Epithelial cell of prostate (primary cell): ENCODE data around the gene AUH.
A peak's percentile ranks its signal among the peaks of the same experiment; 100 is the strongest.
"Not testable (repeated sequence)": the region's sequence is repeated elsewhere in the genome, so short reads cannot be mapped to it uniquely, and the experiment has no call there.

ENCODE experiments used
- DNase-seq: peaks from one replicate; pipeline ENCODE4 v3.0.0-alpha.2; 2011; ENCODE audit warnings: low read depth, low spot score
- H3K27ac ChIP-seq: fragments of 450-650 bp; 2 replicates; pipeline ENCODE4 v1.5.1; 2017; ENCODE audit warnings: mild to moderate bottlenecking

AUH gene

GRCh38 chr9:91382298-91382697 lies 20.6 kb upstream of the AUH start:
- no peak for DNase-seq
- no peak overlapping the region for H3K27ac ChIP-seq

- no peak overlapping the region for H3K27ac ChIP-seq
- DNase-seq = no peak
Observed at GRCh38 chr9:91379426-91379825, 17.7 kb upstream of the AUH start.

DNA sequence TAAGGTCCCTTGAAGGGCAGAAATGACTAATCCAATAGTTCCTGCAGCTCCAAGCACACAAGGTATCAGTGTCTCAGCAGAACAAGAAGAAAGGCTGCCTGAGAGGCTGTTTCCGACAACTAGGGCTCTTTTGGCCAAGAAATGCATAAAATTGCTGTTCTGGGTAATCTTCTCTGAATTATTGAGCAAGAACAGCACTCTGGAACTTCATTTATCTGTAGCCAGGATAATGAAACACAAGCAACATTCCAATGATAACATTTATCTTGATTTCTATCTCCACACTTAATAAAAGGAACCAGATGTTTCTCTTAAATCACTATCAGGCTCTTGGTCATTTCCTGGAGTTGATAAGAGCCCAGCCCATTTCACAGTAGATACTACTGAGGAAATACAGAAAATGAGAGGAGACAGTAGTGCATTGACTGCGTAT lies 17.0 kb upstream of the AUH start:
- H3K27ac ChIP-seq = no peak overlapping the region
- no peak for DNase-seq

- not testable (repeated sequence) for DNase-seq, H3K27ac ChIP-seq
Observed at GRCh38 chr9:91378054-91378453, 16.3 kb upstream of the AUH start.

GRCh38 chr9:91376239-91376638 lies 14.5 kb upstream of the AUH start:
- H3K27ac ChIP-seq = no peak overlapping the region
- DNase-seq = no peak

DNA sequence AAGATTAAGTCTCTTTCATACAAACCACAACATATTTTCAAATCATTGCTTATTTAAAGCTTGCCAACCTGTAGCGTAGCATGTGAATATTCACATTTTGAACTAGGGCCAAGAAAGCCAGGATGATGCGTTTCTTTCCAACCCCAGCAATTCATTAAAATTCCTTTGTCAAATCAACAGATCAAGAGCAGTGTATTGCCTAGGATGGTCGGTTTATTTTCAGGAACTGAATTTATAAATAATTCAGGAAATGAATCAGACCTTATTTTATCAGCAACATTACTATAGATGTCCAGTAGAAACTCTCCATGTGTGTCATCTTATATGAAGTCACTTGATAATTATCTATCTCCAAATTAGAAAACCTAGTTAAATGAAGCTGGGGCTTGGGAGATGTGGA lies 13.2 kb upstream of the AUH start:
- no peak overlapping the region for H3K27ac ChIP-seq
- DNase-seq = no peak

DNA sequence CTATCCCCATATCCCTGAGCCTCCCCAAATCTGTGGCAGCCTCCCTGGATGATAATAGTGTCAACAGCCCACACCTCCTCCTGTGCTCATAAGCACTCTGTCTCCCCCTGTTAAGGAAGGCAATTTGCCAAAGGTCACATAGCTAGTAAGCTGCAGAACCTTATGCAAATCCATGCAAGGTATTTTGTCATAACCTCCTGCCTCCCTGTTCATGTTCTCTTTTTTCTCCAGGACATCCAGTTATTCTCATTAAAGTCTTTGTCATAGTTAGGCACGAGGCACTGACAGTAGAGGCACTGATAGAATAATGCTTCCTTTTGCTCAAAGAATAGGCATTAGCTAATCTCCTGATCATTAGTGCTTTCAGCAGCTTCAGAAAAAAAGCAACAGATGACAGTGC lies 10.2 kb upstream of the AUH start:
- H3K27ac ChIP-seq = no peak overlapping the region
- DNase-seq = no peak

DNA sequence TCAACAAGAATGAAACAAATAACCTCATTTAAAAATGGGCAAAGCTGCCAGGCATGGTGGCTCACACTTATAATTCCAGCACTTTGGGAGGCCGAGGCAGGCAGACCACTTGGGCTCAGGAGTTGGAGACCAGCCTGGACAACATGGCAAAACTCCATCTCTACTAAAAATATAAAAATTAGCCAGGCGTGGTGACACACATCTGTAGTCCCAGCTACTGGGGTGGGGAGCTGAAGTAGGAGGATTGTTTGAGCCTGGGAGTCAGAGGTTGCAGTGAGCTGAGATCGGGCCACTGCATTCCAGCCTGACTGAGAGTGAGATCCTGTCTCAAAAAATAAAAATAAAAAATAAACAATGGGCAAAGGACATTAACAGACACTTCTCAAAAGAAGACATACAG lies 8.3 kb upstream of the AUH start:
- not testable (repeated sequence) for H3K27ac ChIP-seq, DNase-seq

DNA sequence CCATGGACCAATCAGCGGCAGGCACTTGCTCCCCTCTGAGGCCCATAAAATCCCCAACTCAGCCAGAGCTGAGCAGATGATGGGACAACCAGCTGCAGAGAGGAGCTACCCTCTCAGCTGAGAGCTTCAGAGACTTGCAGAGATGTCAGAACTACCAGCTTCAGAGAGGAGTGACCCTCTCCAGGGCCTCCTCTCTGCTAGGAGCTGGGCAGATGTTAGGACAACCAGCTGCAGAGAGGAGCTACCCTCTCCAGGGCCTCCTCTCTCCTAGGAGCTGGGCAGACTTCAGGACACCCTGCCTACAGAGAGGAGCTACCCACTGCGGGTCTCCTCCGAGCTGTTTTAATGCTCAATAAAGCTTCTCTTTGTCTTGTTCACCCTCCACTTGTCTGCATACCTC lies 3.0 kb upstream of the AUH start:
- DNase-seq = no peak
- H3K27ac ChIP-seq = no peak overlapping the region

DNA sequence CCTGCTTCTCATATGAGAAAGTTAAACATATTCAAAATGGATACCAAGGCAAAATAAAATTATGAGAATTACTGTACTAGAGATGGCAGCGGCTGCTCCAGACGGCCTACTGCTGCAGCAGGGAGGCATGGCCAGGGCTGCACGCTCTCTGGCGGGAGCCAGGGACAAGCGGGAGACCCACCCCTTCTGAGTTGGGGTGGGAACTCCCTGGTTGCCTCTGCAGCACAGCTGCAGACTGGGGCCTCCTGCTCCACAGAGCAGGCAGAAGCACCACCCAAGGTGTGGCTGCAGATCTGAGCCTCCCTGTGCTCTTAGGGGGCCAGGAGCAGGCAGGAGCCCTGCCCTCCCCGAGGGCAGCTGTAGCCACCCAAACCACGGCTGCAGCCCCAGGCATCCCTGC lies 2.3 kb upstream of the AUH start:
- H3K27ac ChIP-seq = no peak overlapping the region
- no peak for DNase-seq

DNA sequence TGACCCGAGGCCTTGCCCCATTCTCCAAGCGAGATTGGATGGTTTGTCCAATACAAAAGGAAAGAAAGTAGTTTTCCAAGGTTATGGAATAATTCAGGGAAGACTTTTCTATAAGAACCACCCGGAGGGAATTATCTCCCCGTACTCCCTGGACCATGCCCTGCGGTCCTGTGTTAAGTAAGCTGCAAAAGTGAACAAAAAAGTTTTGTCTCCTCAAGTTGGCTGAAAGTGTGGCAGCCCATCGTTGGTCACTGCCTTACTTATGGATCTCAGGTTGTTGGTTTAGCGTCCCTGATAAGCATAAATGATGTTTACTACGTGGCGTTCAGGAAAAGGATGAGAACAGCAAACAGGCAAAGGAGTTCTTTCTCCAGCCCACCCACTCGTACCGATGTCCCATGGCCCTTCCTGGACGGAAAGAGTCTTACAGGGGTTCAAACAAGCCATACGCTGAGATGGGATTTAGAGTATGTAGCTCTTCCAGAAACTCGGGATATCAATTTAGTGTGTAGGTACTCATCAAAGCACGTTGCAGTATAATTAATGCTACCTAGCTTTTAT lies 413 bp upstream of the AUH start:
- no peak overlapping the region for H3K27ac ChIP-seq

DNA sequence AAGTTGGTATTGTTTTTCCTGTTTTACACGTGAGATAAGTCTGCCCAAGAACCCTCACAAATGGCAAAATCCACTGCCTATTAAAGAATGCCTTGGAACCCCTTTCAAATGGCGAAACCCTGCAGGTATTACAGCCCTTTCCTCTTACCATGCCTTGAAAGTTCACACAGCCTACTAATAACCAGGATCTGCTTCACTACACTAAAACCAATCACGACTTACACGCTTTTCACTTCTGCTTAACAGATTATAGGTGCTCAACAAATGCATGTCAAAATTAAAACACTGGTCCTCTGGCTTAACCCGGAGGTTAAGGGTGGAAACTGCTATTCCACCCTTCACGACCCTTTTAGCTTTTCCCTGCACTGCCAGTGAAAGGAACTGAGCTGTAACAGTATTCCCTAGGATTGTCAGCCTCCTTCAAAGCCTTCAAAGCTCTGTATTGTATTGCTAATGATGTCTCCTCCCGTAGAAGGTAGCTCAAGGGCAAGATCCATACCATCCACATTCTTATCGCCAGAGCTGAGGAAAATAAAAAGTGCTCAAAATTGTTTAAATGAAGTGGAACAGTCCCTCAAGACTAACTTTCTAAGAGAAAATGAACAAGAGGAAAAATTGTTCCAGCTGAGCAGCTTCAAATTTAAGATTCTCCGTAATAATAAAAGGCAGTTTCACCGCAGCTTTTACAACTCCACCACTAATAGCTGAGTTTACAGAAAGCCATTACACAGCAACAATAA lies 997 bp downstream of the AUH start:
- DNase-seq = no peak
- peak overlapping the region; percentile 45 for H3K27ac ChIP-seq

More for the DNA sequence above, 413 bp upstream of the AUH start:
- no peak for DNase-seq

DNA sequence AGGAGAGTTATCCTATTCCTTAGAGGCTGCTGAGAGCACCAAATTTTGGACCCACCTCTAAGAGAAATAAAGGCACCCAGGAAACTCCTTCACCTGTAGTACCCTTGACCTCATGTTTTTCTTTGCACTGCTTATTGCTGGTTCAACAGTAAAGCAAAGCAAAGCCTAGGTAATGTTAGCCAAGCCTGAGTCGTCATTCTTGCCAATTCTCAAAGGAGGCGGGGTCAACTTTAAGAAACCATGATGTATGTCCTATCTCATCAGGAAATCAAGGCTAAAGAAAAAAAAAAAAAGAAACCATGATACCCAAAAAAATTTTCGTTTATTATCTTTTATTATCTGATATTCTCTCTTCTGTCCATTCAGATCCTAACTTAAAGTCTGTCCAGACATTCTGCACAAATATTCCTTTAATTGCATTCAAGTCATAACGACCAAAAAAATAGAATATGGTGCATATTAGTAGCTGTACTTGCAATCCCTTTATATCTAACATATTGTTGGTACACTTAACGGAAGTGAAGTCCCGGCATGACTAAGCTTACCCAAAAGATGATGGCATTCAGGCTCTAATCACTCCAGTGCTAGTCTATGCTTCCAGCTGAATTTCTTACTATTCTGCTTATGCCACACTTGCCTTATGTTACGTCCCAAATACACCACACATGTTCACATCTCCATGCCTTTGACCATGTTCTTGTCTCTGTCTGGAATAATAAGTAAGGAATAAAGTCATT lies 1.8 kb downstream of the AUH start:
- H3K27ac ChIP-seq = no peak overlapping the region
- no peak for DNase-seq

DNA sequence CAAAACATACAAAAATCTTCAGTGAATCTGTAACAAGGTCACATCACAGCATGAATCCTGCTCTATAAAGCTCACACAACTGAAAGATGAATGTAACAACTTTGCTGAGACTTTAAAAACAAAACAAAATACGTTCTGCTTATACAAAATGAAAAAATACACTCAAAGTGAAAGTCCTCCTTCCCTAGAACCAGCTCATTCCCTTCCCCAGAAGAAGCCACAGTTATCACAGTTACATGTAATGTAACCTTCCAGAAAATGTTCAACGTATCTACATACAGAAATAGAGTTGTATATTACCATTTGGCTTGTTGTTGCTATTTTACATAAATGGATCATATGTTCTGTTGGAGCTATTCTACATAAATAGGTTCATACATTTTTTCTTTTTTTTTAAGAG lies 2.6 kb downstream of the AUH start:
- DNase-seq = no peak

DNA sequence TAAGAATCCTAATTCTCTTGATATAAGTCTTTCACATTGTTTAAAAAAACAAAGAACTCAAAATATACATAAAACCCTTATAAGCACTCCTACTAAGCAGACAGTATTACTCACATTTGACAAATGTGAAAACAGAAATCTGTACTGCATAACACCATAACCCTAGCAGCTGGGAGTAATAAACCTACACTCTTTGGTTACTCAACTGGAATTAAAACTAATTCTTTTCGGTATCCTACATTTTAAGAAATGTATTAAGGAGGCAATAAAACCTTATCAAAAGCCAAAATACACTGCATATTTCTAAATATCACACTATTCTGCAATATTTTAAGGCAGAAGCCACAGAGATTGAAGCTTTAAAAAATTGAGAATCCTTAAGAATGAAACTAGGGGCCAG lies 6.8 kb downstream of the AUH start:
- DNase-seq = no peak
- no peak overlapping the region for H3K27ac ChIP-seq

More for the DNA sequence above, 2.6 kb downstream of the AUH start:
- no peak overlapping the region for H3K27ac ChIP-seq

DNA sequence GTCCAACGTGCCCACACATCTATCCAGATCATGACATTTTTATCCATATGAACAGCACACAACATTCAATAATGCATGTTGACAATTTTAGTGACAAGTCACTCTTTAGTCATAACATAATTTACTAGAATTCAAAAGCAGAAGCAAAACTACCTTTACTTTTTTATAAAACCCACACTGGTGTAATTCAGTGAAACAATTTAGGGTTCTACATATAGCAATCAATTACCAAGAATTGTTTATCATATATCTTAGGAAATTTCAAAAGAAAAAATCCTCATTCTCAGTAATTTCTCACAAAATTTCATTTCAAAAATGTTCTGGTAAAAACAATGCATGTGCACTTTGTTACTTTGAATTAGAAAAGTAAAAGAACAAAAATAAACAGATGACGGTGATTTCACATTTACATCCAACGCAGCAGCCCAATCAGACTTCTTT lies 12.6 kb downstream of the AUH start:
- H3K27ac ChIP-seq = no peak overlapping the region
- DNase-seq = no peak

- no peak overlapping the region for H3K27ac ChIP-seq
- no peak for DNase-seq
Observed at GRCh38 chr9:91348191-91348807, 13.4 kb downstream of the AUH start.

- DNase-seq = no peak
- no peak overlapping the region for H3K27ac ChIP-seq
Observed at GRCh38 chr9:91347377-91347776, 14.3 kb downstream of the AUH start.

DNA sequence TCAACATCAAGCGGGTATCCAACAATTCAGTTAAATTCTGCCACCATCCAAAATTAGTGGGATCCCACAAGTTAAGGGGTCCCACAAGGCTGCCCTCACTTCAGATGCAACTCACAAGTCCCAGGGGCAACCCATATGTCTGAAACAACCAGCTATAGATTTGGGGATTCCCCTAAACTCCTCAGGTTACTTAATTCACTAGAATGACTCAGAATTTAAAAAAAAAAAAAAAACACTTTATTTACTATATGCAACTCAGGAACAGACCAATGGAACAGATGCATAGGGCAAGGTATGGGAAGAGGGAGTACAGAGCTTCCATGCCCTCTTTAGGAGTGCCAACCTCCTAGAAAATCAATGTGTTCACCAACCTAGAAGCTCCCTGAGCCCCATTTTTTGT lies 15.1 kb downstream of the AUH start:
- no peak for DNase-seq
- H3K27ac ChIP-seq = no peak overlapping the region

DNA sequence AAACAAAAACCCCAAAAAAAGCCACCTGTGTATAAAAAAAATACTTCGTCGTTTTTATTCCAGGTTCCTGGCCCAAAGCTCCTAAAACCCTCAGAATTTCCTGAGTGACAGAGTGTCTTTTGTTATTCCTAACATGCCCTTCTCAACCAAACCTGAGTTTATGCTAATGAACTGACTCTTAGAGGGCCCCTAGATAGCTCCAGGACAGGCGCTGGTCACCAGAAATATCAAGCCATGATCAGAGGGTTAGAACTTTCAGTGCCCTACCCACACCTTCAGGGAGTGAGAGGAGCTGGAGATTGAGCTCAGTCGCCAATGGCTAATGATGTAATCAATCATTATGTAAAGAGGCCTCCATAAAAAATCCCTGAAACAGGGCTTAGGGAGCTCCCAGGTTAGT lies 15.7 kb downstream of the AUH start:
- DNase-seq = no peak
- no peak overlapping the region for H3K27ac ChIP-seq

GRCh38 chr9:91342575-91342974 lies 19.1 kb downstream of the AUH start:
- no peak for DNase-seq
- no peak overlapping the region for H3K27ac ChIP-seq
